Measurements from ENCODE around the gene SLFNL1.

DNA sequence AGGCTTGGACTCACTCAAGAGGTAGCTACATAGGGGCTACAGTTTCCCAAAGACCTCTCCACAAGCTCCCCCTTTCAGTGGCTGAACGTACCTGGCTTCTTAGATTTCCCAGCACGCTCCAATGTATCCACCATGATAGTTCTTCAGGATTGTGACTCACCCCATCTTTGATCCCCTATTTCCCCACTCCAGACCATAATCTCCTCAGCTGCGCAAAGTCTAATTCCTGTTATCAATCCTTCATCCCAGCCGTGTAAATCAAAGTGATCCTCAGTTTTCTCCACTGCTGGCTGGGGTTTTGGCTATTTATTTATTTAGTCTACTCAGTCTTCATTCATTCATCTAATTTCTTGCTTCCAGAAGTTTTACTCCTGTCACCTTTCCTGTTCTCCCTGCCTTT lies 55.1 kb downstream of the SLFNL1 start:
- TF ChIP-seq, protein P1, sequence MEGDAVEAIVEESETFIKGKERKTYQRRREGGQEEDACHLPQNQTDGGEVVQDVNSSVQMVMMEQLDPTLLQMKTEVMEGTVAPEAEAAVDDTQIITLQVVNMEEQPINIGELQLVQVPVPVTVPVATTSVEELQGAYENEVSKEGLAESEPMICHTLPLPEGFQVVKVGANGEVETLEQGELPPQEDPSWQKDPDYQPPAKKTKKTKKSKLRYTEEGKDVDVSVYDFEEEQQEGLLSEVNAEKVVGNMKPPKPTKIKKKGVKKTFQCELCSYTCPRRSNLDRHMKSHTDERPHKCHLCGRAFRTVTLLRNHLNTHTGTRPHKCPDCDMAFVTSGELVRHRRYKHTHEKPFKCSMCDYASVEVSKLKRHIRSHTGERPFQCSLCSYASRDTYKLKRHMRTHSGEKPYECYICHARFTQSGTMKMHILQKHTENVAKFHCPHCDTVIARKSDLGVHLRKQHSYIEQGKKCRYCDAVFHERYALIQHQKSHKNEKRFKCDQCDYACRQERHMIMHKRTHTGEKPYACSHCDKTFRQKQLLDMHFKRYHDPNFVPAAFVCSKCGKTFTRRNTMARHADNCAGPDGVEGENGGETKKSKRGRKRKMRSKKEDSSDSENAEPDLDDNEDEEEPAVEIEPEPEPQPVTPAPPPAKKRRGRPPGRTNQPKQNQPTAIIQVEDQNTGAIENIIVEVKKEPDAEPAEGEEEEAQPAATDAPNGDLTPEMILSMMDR (IDR thresholded peaks at IDR 0.05) = no peak
- TF ChIP-seq POLR2AphosphoS5 (IDR thresholded peaks at IDR 0.05) = no peak
- TF ChIP-seq POLR2A (IDR thresholded peaks at IDR 0.05) = no peak

Measured in suprapubic skin (tissue), 4 donors.